ENCODE data around the gene FAHD1.

The FAHD1 gene

DNA sequence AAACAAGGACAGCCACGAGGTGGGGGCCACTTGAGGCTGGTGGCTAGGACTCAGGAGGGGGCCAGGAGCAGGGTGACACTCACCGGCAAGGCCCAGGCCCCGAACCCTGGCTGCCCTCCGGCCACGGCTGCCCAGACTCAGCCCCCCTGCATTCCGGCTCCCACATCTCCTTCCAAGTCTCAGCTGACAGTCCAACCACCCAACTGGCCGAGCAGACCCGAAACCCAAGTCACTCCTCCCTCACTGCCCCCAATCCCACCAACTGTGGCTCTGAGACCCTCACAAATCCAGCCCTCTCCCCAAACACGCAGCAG, 9.8 kb upstream of the FAHD1 start:
- no peak for DNase-seq (ENCODE audit: low read depth in 2 of 2)

GRCh38 chr16:1817716-1818115, 9.3 kb upstream of the FAHD1 start:
- no peak for DNase-seq (ENCODE audit: low read depth in 2 of 2)

DNA sequence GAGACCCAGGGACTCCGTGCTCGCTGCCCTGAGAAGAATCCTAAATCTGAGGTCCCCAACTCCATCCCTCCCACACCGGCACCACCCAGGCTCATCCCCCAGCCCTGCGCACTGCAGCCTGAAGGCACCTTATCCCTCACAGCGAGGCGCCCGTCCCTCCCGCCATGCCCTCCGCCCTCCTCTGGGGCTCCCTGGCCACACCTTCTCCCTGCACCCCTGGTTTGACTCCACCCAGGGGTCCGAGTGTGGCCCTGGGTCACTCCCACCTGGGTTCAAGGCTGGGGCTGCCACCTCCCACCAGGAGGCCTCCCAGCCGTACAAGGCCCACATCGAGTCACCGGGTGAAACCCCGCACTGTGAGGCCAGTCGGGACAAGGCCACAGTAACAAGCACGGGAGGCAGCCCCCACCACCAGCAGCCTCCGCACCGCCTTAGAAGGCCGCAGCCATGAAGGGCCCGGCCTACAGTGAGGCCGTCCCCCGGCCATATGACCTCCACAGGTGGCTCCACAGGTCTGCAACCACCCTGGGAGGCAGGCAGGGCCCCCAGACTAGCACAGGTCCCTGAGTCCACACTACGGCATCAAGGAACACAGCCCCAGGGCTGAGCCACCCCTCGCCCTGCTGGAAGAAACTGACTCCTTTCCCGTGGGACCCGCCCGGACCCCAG, 8.7 kb upstream of the FAHD1 start:
- DNase-seq (ENCODE audit: low read depth in 2 of 2): no peak

DNA sequence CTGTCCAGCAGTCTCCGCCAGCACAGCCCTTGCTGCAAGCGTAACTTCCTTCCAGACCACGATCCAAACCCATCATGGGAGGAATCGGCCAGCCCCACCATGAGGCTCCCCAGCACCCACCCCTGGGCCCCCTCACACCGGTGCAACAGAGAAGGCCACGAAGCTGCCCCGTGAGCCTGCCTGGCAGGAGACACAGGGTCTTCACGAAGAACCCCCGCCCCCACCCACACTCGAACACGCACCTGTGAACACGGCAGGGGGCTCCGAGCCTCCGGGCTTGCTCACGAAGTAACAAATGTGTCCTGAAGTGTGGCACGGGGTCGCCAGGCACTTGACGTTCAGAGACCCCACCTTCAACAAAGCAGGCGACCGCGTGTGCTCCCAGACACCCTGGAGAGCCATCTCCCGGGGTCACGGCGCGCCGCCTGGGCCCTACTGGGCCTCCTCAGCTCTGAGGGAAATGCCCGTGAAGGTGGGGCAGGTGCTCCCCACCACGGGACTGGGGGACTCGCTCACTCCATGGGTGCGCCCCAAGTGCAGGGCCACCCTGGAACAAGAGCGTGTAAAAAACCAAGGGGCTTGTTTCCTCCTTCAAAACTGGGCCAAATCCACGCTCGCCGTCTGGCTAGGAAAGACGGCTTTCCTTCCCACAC, 8.0 kb upstream of the FAHD1 start:
- DNase-seq (ENCODE audit: low read depth in 2 of 2): no peak

DNA sequence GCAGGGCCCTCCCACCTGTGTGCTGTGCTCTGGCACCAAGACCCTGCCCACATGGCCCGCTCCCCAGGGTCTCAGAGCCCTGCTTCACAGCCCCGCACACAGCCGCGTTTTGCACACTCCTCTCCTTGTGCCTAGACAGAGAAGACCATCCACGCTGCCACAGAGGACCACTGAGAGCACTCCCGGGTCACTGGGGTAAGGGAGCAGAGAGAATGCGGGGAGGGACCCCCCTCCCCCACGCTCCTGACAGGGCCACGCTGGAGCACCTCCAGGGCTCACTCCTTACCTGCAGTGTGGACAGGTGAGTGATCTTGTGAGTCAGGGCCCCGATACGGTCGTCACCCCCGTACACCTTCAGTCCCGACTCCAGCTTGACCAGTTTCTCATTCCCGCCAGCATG, 7.4 kb upstream of the FAHD1 start:
- DNase-seq (ENCODE audit: low read depth in 2 of 2): no peak

- no peak for DNase-seq (ENCODE audit: low read depth in 2 of 2)
Measured at GRCh38 chr16:1820096-1820945, 6.7 kb upstream of the FAHD1 start.

DNA sequence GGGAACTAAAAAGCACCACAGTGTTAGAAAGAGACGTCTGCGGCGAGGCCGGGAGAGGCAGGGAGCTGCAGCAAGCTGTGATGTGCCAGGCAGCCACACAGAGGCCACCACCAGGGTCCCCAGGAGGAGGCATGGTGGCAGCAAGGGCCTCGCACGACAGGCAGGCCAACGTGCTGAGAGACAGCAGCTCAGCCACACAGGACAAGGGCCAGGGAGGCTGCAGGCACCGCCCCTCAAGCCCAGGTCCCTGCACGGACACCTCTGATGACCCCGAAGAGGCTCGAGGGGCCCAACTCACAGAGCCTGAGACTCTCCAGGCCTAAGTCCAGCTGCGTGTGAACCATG, 6.1 kb upstream of the FAHD1 start:
- DNase-seq (ENCODE audit: low read depth in 2 of 2): no peak

DNA sequence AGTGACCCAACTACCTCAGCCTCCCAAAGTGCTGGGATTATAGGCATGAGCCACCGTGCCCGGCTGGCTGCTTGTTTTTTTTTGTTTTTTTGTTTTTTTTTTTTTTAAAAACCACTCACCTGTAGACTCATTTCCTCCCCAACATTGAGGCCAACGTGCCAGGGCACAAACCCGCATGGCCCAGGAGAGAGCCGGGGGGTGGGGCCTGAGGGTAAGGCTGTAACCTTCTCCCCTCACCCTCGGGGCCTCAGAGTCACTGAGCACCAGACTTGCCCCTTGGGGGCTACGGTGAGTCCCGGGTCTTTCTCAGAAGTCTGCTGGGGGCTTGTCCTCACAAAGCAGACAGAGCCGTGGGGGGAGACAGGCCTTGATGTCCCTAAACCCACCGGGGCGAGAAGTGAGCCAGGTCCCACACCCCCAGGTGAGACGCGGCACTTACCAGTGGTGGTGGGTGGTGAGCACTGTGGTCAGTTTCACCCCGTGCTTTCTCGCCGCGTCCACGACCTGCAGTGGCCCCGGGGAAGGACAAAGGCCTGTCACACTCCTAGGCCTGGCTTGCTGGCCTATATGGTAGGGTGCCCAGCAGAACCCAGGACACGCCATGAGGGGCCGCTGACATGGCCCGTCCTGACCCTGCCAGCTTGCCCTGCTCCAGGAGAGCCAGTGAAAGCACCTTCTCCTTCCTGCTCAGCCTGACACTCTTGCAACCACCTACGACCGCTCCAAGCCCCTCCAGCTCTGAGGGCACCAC, 5.0 kb upstream of the FAHD1 start:
- DNase-seq (ENCODE audit: low read depth in 2 of 2): no peak

GRCh38 chr16:1822801-1823200, 4.2 kb upstream of the FAHD1 start:
- DNase-seq (ENCODE audit: low read depth in 2 of 2): no peak

GRCh38 chr16:1823821-1824220, 3.2 kb upstream of the FAHD1 start:
- DNase-seq (ENCODE audit: low read depth in 2 of 2): no peak

DNA sequence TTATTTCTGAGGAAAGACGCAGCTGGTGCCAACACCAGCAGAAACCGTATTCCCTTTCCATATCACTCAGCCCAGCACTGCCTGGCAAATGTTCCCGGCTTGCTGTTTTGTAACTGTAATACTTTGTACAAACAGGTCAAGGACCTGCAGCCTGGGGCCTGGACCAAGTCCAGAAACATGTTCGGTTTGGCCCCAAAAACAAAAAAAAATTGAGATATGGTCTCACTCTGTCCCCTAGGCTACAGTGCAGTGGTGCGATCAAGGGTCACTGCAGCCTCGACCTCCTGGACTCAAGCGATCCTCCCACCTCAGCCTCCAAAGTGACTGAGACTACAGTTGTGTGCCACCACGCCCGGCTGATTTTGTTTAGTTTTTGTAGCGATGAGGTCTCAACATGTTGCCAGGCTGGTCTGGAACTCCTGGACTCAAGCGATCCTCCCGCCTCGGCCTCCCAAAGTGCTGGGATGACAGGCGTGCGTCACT, 1.6 kb upstream of the FAHD1 start:
- DNase-seq (ENCODE audit: low read depth in 2 of 2): no peak

DNA sequence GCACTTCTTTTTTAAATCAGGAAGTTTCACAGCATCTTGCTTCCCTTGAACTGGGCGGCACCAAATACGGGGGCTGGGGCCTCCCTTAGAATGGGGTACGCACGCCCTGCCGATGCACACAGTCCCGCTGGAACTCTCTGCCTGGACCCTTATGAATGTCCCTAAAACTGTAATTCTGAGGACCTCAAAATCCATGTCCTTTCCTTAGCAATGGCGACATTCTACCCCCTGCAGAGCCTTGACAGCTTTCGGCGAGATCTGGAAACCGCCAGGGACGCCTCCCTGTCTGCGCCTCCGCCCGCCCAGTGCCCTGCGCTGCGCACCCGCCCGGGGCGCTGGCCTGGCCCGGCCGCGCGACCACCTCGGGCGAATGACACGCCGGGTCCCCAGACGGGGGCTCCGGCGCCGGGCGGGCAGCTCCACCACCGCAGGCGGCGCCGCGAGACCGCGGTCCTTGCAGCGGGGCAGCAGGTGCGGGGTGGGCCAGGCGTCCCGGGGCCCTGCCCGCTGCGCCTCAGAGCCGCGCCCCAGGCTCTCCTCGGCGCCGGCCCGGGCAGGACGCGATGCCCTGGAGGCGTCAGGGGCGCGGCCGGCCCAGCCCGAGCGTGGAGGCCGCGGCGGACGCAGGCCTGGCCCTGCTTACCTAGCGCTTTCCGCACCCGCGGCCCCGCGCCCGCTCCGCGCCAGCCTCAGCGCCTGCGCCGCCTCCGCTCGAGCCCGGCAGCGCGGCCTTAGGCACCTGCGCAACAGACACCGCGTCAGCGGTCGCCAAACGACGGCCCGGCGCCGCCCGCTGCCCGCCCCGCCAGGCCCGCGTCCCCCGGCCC, 929 bp upstream of the FAHD1 start:
- peak; percentile 53 to 57 for DNase-seq (ENCODE audit: low read depth in 2 of 2)

DNA sequence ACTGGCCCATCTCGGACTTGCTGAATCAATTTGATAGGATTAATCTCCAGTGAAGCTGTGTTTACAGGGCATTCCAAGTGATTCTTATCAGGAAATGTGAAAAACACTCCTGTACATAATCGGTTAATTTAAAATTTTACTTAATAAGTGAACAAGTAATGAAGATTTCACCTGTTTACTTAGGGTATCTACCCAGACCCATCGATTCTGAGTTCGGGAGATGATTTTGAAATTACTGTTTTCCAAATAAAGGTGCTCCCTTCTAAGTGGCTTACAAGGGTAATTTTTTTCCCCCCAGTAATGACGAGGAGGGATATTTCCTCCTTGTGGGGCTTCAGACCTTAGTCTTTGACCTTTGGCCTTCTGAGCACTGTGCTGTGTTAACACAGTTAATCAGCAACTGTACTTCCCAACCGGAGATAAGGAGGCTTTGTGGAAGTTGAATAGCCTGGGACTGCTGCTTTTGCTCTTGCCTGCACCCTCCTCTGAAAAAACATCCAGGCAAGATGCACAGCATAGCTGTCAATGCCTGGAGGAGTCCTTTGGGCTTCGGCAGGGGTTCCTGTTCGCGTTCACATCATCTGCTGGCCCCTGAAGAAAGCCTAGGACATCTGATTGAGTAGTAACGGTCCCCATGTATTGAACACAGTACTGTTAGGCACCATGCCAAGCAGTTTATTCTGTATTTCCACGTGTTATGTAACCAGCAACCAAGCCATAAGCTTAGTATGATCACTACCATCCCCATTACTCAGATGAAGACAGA, 1.8 kb downstream of the FAHD1 start:
- no peak for DNase-seq (ENCODE audit: low read depth in 2 of 2)

GRCh38 chr16:1830213-1830612, 3.2 kb downstream of the FAHD1 start:
- DNase-seq (ENCODE audit: low read depth in 2 of 2): no peak

GRCh38 chr16:1831186-1832075, 4.4 kb downstream of the FAHD1 start:
- DNase-seq (ENCODE audit: low read depth in 2 of 2): no peak

DNA sequence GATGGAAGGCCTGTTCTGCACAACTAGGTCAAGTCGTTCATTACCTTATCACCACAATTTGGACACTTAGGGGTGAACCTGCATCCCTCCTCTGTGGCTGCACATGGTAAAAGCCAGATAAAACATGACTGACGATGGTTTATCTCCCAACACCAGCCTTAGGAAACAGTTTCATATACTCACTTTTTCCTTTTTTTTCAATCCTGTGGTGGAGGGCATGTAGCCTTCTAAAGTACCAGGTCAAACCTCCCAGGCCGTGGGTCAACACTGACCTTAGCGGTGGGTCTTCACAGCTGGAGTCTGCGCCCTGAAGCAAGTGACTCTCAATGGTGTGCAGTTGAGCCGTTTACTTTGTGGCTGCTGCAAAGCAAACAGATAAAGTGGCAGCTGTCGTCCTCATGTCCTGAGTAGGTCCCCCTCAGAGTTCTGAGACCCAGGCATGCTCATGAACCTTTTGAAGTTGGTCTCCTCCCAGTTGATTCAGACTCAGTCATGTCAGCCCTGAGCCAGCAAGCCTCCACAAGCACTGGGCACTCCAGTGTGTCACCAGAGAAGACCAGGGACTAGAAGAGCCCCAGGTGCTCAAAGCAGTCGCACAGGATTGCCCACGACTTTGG, 5.9 kb downstream of the FAHD1 start:
- DNase-seq (ENCODE audit: low read depth in 2 of 2): no peak

DNA sequence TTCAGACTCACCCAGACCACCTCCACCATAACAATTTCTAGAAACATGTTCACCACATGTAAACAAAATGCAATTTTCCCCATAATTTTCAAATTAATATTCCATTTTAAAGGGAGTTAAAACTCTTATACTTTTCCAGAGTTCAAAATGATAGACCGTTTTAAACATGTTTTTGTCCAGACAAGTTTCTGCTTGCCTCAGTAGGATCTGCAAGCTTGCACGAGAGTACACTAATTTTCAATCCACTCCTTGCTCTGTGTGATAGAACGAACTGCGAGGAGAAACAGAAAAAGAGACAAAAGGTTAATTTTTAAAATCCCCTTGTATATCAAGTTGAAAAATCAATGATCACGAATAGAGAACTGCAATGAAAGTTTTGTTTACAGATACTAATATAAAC, 7.1 kb downstream of the FAHD1 start:
- no peak for DNase-seq (ENCODE audit: low read depth in 2 of 2)

DNA sequence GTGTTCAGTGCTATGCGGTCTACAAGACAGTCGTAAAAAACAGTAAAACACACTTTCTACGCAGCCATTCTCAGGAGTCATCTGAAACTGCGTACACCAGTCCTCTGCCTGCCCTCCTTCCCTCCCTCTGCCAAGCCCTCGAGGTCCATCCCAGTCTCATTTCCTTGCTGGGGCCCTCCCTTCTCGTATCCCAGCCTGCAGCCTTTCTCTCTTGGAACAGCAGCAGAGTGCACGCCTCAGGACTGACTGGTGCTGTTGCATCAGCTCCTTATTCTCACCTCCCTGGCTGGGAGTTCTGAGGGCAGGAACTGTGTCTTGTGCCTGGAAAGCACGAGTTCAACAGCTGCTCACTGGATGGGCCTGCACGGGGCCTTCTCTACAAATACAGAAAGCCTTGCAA, 12.5 kb downstream of the FAHD1 start:
- no peak for DNase-seq (ENCODE audit: low read depth in 2 of 2)

DNA sequence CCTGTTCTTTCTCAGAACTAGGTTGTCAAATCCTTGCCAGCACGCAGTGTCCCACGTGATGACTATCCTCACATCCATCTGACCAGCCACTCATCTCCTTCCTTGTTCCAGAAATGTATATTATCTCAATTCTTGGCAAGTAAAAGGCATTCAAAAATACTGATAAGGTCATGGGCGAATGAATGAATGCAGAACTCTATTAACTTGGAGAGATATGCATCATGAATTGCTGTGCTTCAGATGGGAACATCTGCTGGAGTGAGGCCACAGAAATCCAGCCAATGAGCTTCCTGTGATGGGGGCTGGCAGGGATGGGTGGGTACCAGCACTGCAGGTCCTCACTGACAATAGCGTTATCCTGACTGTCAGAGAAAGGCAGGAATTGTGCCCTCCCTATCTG, 19.0 kb downstream of the FAHD1 start:
- DNase-seq (ENCODE audit: low read depth in 2 of 2): no peak
